Colonic mucosa (tissue), 4 donors: ENCODE data around the gene GAB2. TPM values are rescaled to one million over a fixed set of nuclear protein-coding genes. Genes with fewer than 3 reads are reported as not detected.

ENCODE experiments used
- DNase-seq: peaks from one replicate; pipeline ENCODE4 v3.0.0-alpha.2; 2020
- H3K27ac ChIP-seq: fragments of 200-600 bp; one replicate; pipeline ENCODE4 v1.8.0; 2021
- H3K27me3 ChIP-seq: fragments of 200-600 bp; one replicate; pipeline ENCODE4 v1.8.0; 2021
- H3K36me3 ChIP-seq: fragments of 200-600 bp; one replicate; pipeline ENCODE4 v1.8.0; 2021
- H3K4me1 ChIP-seq: fragments of 200-600 bp; one replicate; pipeline ENCODE4 v1.8.0; 2021; ENCODE audit warnings: mild to moderate bottlenecking
- H3K4me3 ChIP-seq: fragments of 200-600 bp; one replicate; pipeline ENCODE4 v1.8.0; 2021
- H3K9ac ChIP-seq, 2 donors: one replicate each; pipeline ENCODE4 v1.7.0; 2013; ENCODE audit warnings: control low read depth in 2 of 2, low read depth in 2 of 2, low read length in 2 of 2
- H3K9me3 ChIP-seq: fragments of 200-600 bp; one replicate; pipeline ENCODE4 v1.8.0; 2021
- CTCF ChIP-seq: fragments of 200-600 bp; IDR thresholded peaks from one replicate; pipeline ENCODE4 v1.8.0; 2022; ENCODE audit warnings: antibody characterized with exemption, mild to moderate bottlenecking
- intact Hi-C: fragments of 100-400 bp; cut with DNase I; formaldehyde crosslinking; loops from one replicate; pipeline ENCODE4 v1.14.1; 2022
- total RNA-seq, 2 donors: library from RNA; stranded (reverse); fragmentation: NEBNext Ultra II Directional in 1 of 2; extraction: Animal tissue kit (Norgen Biotek cat#: 25700) in 1 of 2; gene quantifications; one replicate each; pipeline ENCODE4 v1.2.1, GENCODE V29; 2021
- donor health status: healthy.
- donor health status: DM: no; HTN: no; CAD: no.
- donor health status: DM: no; HTN: no; CAD: no.

The GAB2 gene
- total RNA-seq, 2 donors from 2014 or later = 20.0 to 21.1 TPM

- Histone ChIP-seq H3K4me1 (no peaks in the 10 kb centered on the region), H3K4me3 (no peak overlapping the region), H3K36me3 (no peaks in the 10 kb centered on the region), H3K9me3 (no peaks in the 10 kb centered on the region), H3K27me3 (no peaks in the 10 kb centered on the region), H3K27ac (no peak overlapping the region), H3K9ac (no peak overlapping the region)
- no peak for TF ChIP-seq CTCF
- DNase-seq = no peak
- intact Hi-C loops = no loop called here
Measured at GRCh38 chr11:78266451-78266850, 151.2 kb downstream of the GAB2 start.

- H3K27me3 ChIP-seq = no peaks in the 10 kb centered on the region
- DNase-seq = no peak
- intact Hi-C loops = no loop called here
- no peak overlapping the region for H3K4me3 ChIP-seq
- H3K27ac ChIP-seq = no peak overlapping the region
- H3K36me3 ChIP-seq = no peaks in the 10 kb centered on the region
- no peaks in the 10 kb centered on the region for H3K9me3 ChIP-seq
- no peak for TF ChIP-seq CTCF
- no peak overlapping the region for H3K9ac ChIP-seq
- H3K4me1 ChIP-seq = no peaks in the 10 kb centered on the region
Measured at GRCh38 chr11:78265326-78265725, 152.3 kb downstream of the GAB2 start.

GRCh38 chr11:78262691-78263090 is 154.9 kb downstream of the GAB2 start:
- H3K9ac ChIP-seq = no peak overlapping the region
- no peak for TF ChIP-seq CTCF

GRCh38 chr11:78262238-78262637 is 155.4 kb downstream of the GAB2 start:
- TF ChIP-seq CTCF = no peak
- Histone ChIP-seq H3K27ac (no peak overlapping the region), H3K9ac (no peak overlapping the region), H3K9me3 (no peaks in the 10 kb centered on the region), H3K4me3 (no peak overlapping the region), H3K36me3 (no peaks in the 10 kb centered on the region), H3K4me1 (no peaks in the 10 kb centered on the region), H3K27me3 (no peaks in the 10 kb centered on the region)
- intact Hi-C loops = no loop called here
- no peak for DNase-seq

More at GRCh38 chr11:78262691-78263090, 154.9 kb downstream of the GAB2 start:
- DNase-seq = no peak
- no peak overlapping the region for H3K4me3 ChIP-seq
- no peaks in the 10 kb centered on the region for H3K36me3 ChIP-seq
- no peaks in the 10 kb centered on the region for H3K27me3 ChIP-seq
- no peaks in the 10 kb centered on the region for H3K9me3 ChIP-seq
- no peaks in the 10 kb centered on the region for H3K4me1 ChIP-seq
- intact Hi-C loops = no loop called here
- H3K27ac ChIP-seq = no peak overlapping the region

GRCh38 chr11:78261828-78262227 is 155.8 kb downstream of the GAB2 start:
- DNase-seq = no peak
- no peak overlapping the region for H3K27ac ChIP-seq
- intact Hi-C loops = no loop called here
- H3K27me3 ChIP-seq = no peaks in the 10 kb centered on the region
- no peak overlapping the region for H3K9ac ChIP-seq
- H3K9me3 ChIP-seq = no peaks in the 10 kb centered on the region
- no peaks in the 10 kb centered on the region for H3K36me3 ChIP-seq
- TF ChIP-seq CTCF = no peak
- no peaks in the 10 kb centered on the region for H3K4me1 ChIP-seq
- no peak overlapping the region for H3K4me3 ChIP-seq

- H3K4me3 ChIP-seq = no peak overlapping the region
- H3K9me3 ChIP-seq = no peaks in the 10 kb centered on the region
- no peaks in the 10 kb centered on the region for H3K27me3 ChIP-seq
- H3K9ac ChIP-seq = no peak overlapping the region
- DNase-seq = no peak
- H3K4me1 ChIP-seq = no peaks in the 10 kb centered on the region
- intact Hi-C loops = no loop called here
- no peak for TF ChIP-seq CTCF
- H3K36me3 ChIP-seq = no peaks in the 10 kb centered on the region
- H3K27ac ChIP-seq = no peak overlapping the region
Measured at GRCh38 chr11:78261367-78261766, 156.3 kb downstream of the GAB2 start.
